HG03469 (cell line): Measurements from ENCODE around the gene OR10P1.
"Not testable (repeated sequence)": the region's sequence is repeated elsewhere in the genome, so short reads cannot be mapped to it uniquely, and the experiment has no call there.

Experiments
- ATAC-seq: cut with Tn5 transposase; IDR thresholded peaks from one replicate; pipeline ENCODE4 v1.9.1; 2021; ENCODE audit warnings: mild to moderate bottlenecking, moderate library complexity, moderate number of reproducible peaks; ENCODE audit not compliant: unreplicated experiment

The OR10P1 gene

DNA sequence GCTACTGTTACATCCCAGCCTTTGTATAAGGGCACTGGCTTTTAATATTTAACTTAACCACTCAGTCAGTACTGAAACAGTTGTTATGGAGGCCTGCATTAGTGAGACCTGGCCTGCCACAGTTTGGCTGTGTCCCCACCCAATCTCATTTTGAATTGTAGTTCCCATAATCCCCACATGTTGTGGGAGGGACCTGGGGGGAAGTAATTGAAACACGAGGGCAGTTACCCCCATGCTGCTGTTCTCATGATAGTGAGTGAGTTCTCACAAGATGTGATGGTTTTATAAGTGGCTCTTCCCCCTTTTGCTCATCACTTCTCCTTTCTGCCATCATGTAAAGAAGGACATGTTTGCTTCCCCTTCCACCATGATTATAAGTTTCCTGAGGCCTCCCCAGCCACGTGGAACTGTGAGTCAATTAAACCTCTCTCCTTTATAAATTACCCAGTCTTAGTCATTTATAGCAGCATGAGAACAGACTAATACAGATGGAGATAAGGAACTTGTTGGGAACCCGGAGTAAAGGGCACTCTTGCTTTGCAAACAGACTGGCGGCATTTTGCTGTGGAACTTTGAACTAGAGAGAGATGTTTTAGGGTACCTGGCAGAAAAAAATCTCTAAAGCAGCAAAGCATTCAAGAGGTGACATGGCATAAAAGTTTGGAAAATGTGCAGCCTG, 14.1 kb downstream of the OR10P1 start:
- ATAC-seq: not testable (repeated sequence)

- ATAC-seq: no peak
Observed at GRCh38 chr12:55651299-55651683, 14.6 kb downstream of the OR10P1 start.

DNA sequence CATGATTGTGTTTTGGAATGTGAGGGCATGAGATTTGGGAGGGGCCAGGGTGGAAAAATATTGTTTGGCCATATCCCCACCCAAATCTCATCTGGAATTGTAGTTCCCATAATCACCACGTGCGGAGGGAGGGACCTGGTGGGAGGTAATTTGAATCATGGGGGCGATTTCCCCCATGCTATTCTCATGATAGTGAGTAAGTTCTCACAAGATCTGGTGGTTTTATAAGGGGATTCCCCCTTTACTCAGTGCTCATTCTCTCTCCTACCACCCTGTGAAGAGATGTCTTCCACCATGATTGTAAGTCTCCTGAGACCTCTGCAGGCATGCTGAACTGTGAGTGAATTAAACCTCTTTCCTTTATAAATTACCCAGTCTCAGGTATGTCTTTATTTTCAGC, 15.7 kb downstream of the OR10P1 start:
- no peak for ATAC-seq

GRCh38 chr12:55653031-55653430, 16.3 kb downstream of the OR10P1 start:
- no peak for ATAC-seq

GRCh38 chr12:55654511-55655214, 18.0 kb downstream of the OR10P1 start:
- ATAC-seq: no peak

GRCh38 chr12:55657212-55657611, 20.5 kb downstream of the OR10P1 start:
- no peak for ATAC-seq

DNA sequence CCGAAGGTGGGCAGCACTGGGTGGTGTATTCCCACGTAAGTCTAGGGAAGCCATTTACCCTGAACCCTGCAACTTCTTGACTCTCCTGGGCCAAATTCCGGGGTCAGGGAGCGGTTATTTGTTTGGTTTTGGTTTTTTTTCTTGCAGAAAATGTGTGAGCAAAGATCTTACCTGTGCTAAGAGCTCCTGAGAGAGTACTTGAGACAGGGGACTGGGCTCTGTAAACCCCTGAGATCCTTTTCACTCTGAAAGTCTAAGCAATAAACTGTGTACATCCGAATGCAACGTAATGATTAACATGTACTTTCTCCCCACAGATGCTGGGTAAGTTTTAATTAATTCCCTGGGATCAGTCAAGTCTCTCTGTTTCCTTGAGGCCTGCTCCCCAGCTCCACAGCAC, 21.5 kb downstream of the OR10P1 start:
- no peak for ATAC-seq

GRCh38 chr12:55658635-55659391, 22.1 kb downstream of the OR10P1 start:
- no peak for ATAC-seq

GRCh38 chr12:55659486-55660385, 23.0 kb downstream of the OR10P1 start:
- no peak for ATAC-seq

- no peak for ATAC-seq
Observed at GRCh38 chr12:55663391-55663790, 26.7 kb downstream of the OR10P1 start.

- no peak for ATAC-seq
Observed at GRCh38 chr12:55664826-55665225, 28.1 kb downstream of the OR10P1 start.

DNA sequence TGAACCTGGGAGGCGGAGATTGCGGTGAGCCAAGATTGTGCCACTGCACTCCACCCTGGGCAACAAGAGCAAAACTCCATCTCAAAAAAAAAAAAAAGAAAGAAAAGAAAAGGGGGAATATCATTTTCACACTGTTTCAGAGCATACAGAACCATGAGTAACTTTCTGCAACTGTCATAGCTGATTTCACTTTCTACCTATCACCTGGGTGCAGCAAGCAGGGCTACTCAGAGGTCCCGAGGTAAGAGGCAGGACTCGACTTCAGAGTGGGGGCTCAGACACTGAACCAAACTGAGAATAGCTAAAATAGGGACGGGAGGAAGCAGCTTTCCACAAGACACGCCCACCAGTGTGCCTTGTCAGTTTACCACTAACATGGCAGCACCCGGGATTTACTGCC, 29.8 kb downstream of the OR10P1 start:
- ATAC-seq: no peak

GRCh38 chr12:55670276-55670675, 33.6 kb downstream of the OR10P1 start:
- ATAC-seq: no peak

DNA sequence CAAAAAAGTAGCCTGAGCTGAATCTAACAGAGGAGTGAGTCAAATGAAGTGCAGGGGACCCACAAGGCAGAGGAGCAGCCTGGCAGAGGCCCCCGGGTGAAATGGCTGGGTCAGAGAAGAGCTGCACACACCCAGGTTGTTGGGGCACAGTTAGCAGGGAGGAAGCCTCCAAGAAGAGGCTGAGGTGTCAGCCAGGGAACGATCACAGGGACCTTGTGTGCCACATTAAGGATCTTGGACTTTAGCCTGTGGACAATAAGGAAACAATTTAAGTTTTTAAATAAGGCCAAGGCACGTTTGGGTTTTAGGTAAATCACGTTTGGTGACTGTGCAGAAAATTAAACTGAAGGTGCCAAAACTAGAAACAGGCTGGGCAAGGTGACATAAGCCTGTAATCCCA, 35.1 kb downstream of the OR10P1 start:
- no peak for ATAC-seq

DNA sequence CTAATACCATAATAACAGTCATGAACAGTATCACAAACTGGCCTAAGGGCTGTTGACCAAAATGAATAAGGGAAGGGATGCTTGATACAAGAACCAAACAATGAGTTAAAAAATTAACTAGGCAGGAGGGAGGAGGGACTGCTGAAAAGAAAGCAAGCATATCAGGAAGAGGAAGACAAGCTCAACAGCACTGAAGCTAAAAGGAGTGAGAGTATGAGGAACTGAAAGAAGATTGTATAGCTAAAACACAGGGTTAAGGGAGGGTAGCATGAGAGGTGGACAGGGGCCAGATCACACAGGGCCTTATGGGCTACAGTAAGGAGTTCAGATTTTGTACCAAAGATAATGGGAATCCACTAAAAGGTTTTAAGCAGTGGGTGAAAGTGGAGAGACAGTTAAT, 36.9 kb downstream of the OR10P1 start:
- peak; percentile 100 for ATAC-seq

GRCh38 chr12:55675666-55676065, 39.0 kb downstream of the OR10P1 start:
- ATAC-seq: no peak

GRCh38 chr12:55676707-55677106, 40.0 kb downstream of the OR10P1 start:
- no peak for ATAC-seq

DNA sequence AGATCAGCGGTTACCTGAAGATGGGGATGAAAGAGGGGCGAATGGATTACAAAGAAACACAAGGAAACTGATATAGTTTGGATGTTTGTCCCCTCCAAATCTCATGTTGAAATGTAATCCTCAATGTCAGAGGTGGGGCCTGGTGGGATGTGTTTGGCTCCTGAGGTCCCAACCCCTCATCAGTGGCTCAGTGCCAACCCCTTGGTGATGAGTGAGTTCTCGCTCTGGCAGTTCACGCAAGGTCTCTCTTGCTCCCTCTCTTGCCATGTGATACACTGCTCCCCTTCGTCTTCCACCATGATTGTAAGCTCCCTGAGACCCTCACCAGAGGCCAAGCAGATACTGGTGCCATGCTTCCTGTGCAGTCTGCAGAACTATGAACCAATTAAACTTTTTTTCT, 43.0 kb downstream of the OR10P1 start:
- no peak for ATAC-seq

- no peak for ATAC-seq
Observed at GRCh38 chr12:55681142-55682077, 44.7 kb downstream of the OR10P1 start.
